Motor neuron (in vitro differentiated cells): ENCODE measurements around the gene CD52. TPM values are rescaled to one million over a fixed set of nuclear protein-coding genes. Genes with fewer than 3 reads are reported as not detected.

Experiments
- ATAC-seq, 8 experiments: fragments of 200-7000 bp; cut with Tn5 transposase; replicated peaks in 6 of 8; 2 replicates each; pipeline ENCODE4 v1.8.0; 2021; ENCODE audit warnings: mild to moderate bottlenecking in 8 of 8, moderate library complexity in 8 of 8
- H3K27ac ChIP-seq, 2 donors: fragments of 250-450 bp; sonication (Bioruptor Pico); 2 replicates each; pipeline ENCODE4 v1.9.0; 2021; ENCODE audit warnings: antibody characterized with exemption in 2 of 2, mild to moderate bottlenecking in 2 of 2, moderate library complexity in 1 of 2
- H3K4me1 ChIP-seq, 2 donors: fragments of 250-450 bp; sonication (Bioruptor Pico); replicated peaks in 1 of 2; 2 replicates each; pipeline ENCODE4 v1.6.1; 2021; ENCODE audit warnings: antibody characterized with exemption in 2 of 2, mild to moderate bottlenecking in 2 of 2, moderate library complexity in 1 of 2
- H3K4me3 ChIP-seq, 5 donors: fragments of 250-450 bp; sonication (Bioruptor Pico); 2 replicates each; pipeline ENCODE4 v1.9.0; 2021; ENCODE audit warnings: antibody characterized with exemption in 5 of 5, mild to moderate bottlenecking in 5 of 5, moderate library complexity in 4 of 5
- WGBS, 10 experiments: fragments of 450-650 bp; shearing (Covaris generic); methylation state at CpG; one replicate each; pipeline ENCODE4 v1.0.0; 2022; 5-methylcytosine and 5-hydroxymethylcytosine counted together
- in situ Hi-C, 9 experiments: fragments of 400-800 bp; cut with MboI; loops; one replicate each; pipeline ENCODE4 v1.15.0; 2021; ENCODE audit warnings: low sequenced_read_pairs in 9 of 9, low pct_unique_long_range_greater_than_20kb in 2 of 9; ENCODE audit not compliant: unreplicated experiment in 9 of 9
- total RNA-seq, 8 experiments: library from RNA; unstranded; fragments of 300-600 nt; gene quantifications; 2 replicates each; pipeline versions ENCODE4 v1.2.3 to v1.2.4, GENCODE V29; 2022

Gene CD52
- total RNA-seq, 8 experiments from 2014 or later, result 0.49 to 0.76 (median 0.71) TPM; not detected in 5

GRCh38 chr1:26349188-26349876, 31.6 kb downstream of the CD52 start:
- WGBS, 10 experiments, result 0 to 100% (median 69%) methylated on average over 1 to 7 of the region's 7 CpGs; no CpG with 5 or more reads in 2 of the 10 experiments

GRCh38 chr1:26349877-26350244, 32.1 kb downstream of the CD52 start:
- no peak overlapping the region for H3K4me3 ChIP-seq
- H3K27ac ChIP-seq, result no peak overlapping the region
- H3K4me1 ChIP-seq, result peaks cover 12 to 22% of the 10 kb centered on the region in 2 donors
- in situ Hi-C loops, result no loop called here
- no peak for ATAC-seq
- WGBS, 10 experiments, result 35 to 100% (median 94%) methylated on average over 1 to 5 of the region's 5 CpGs; no CpG with 5 or more reads in 3 of the 10 experiments

More at GRCh38 chr1:26349188-26349876, 31.6 kb downstream of the CD52 start:
- in situ Hi-C loops, result no loop called here
- Histone ChIP-seq H3K4me1 (peaks cover 12 to 22% of the 10 kb centered on the region in 2 donors), H3K27ac (no peak overlapping the region), H3K4me3 (no peak overlapping the region)
- peak in 3 of 8 experiments; percentile 86 to 94 (median 93) for ATAC-seq

- no peak overlapping the region for H3K4me3 ChIP-seq
- no peak for ATAC-seq
- H3K27ac ChIP-seq, result no peak overlapping the region
- H3K4me1 ChIP-seq, result peaks cover 13 to 23% of the 10 kb centered on the region in 2 donors
- 0 to 100% (median 67%) methylated on average over 1 to 2 of the region's 2 CpGs; no CpG with 5 or more reads in 3 of the 10 experiments for WGBS, 10 experiments
- in situ Hi-C loops, result no loop called here
These were observed 32.6 kb downstream of the CD52 start for GRCh38 chr1:26350343-26350700.

GRCh38 chr1:26350701-26351589, 33.2 kb downstream of the CD52 start:
- in situ Hi-C loops, result no loop called here
- no peak overlapping the region for H3K4me3 ChIP-seq
- H3K4me1 ChIP-seq, result peaks cover 20 to 29% of the 10 kb centered on the region in 2 donors
- 0 to 90% (median 73%) methylated on average over 1 to 8 of the region's 9 CpGs; no CpG with 5 or more reads in 5 of the 10 experiments for WGBS, 10 experiments
- H3K27ac ChIP-seq, result no peak overlapping the region
- ATAC-seq, result no peak

GRCh38 chr1:26351590-26352337, 34.0 kb downstream of the CD52 start:
- in situ Hi-C loops, result no loop called here
- Histone ChIP-seq H3K27ac (peak overlapping the region in 1 of 2 donors; percentile 4), H3K4me1 (peaks cover 20 to 29% of the 10 kb centered on the region in 2 donors), H3K4me3 (no peak overlapping the region)
- 29 to 87% (median 67%) methylated on average over 1 to 10 of the region's 12 CpGs for WGBS, 10 experiments
- peak in 7 of 8 experiments; percentile 13 to 71 (median 62) for ATAC-seq

GRCh38 chr1:26352338-26352679, 34.6 kb downstream of the CD52 start:
- WGBS, 10 experiments, result 47 to 82% (median 60%) methylated on average over 3 to 5 of the region's 5 CpGs; no CpG with 5 or more reads in 3 of the 10 experiments
- H3K27ac ChIP-seq, result peak overlapping the region in 1 of 2 donors; percentile 4

GRCh38 chr1:26353210-26353859, 35.6 kb downstream of the CD52 start:
- Histone ChIP-seq H3K4me1 (peaks cover 20 to 29% of the 10 kb centered on the region in 2 donors), H3K4me3 (no peak overlapping the region), H3K27ac (no peak overlapping the region)
- ATAC-seq, result no peak
- in situ Hi-C loops, result no loop called here
- 50 to 93% (median 92%) methylated on average over 2 to 3 of the region's 4 CpGs; no CpG with 5 or more reads in 5 of the 10 experiments for WGBS, 10 experiments

More at GRCh38 chr1:26352338-26352679, 34.6 kb downstream of the CD52 start:
- ATAC-seq, result peak in 4 of 8 experiments; percentile 7 to 10 (median 8)
- in situ Hi-C loops, result no loop called here
- H3K4me3 ChIP-seq, result no peak overlapping the region
- H3K4me1 ChIP-seq, result peaks cover 20 to 29% of the 10 kb centered on the region in 2 donors

GRCh38 chr1:26353976-26354820, 36.4 kb downstream of the CD52 start, which contains the start of gene CRYBG2:
Gene CRYBG2, minus strand, starts transcription at chr1:26354130. Its CDS starts 7,473 bp downstream, at chr1:26346657.
- ATAC-seq, result peak in 4 of 8 experiments; percentile 5 to 23 (median 11)
- H3K4me1 ChIP-seq, result peaks cover 20 to 29% of the 10 kb centered on the region in 2 donors
- in situ Hi-C loops, result no loop called here
- H3K27ac ChIP-seq, result no peak within 1 kb of the TSS
- no peak within 1 kb of the TSS for H3K4me3 ChIP-seq
- 44 to 91% (median 80%) methylated on average over 1 to 7 of the region's 21 CpGs; no CpG with 5 or more reads in 6 of the 10 experiments for WGBS, 10 experiments

- WGBS, 10 experiments, result 82 to 97% (median 90%) methylated on average over 3 to 8 of the region's 9 CpGs; no CpG with 5 or more reads in 6 of the 10 experiments
- no peak overlapping the region for H3K4me3 ChIP-seq
- no peak overlapping the region for H3K27ac ChIP-seq
- in situ Hi-C loops, result no loop called here
- no peak for ATAC-seq
- H3K4me1 ChIP-seq, result peaks cover 22 to 31% of the 10 kb centered on the region in 2 donors
These were observed 37.2 kb downstream of the CD52 start for GRCh38 chr1:26354972-26355371.

- WGBS, 10 experiments, result 58 to 100% (median 83%) methylated on average over 1 to 5 of the region's 5 CpGs; no CpG with 5 or more reads in 4 of the 10 experiments
- no peak for ATAC-seq
- Histone ChIP-seq H3K4me3 (no peak overlapping the region), H3K4me1 (peaks cover 23 to 29% of the 10 kb centered on the region in 2 donors), H3K27ac (no peak overlapping the region)
- in situ Hi-C loops, result no loop called here
These were observed 38.3 kb downstream of the CD52 start for GRCh38 chr1:26356106-26356505.

GRCh38 chr1:26357121-26357602, 39.4 kb downstream of the CD52 start:
- no peak overlapping the region for H3K27ac ChIP-seq
- peak in 2 of 8 experiments; percentile 37 to 71 for ATAC-seq

More at GRCh38 chr1:26357121-26357602, 39.4 kb downstream of the CD52 start:
- no peak overlapping the region for H3K4me3 ChIP-seq
- in situ Hi-C loops, result no loop called here
- 0 to 100% (median 76%) methylated on average over 1 to 2 of the region's 10 CpGs; no CpG with 5 or more reads in 5 of the 10 experiments for WGBS, 10 experiments
- peaks cover 12 to 18% of the 10 kb centered on the region in 2 donors for H3K4me1 ChIP-seq
